Pancreas (tissue), 10 donors: ENCODE data around the gene ATP13A1. TPM values are rescaled to one million over a fixed set of nuclear protein-coding genes. Genes with fewer than 3 reads are reported as not detected.

Experiments used
- ATAC-seq, 4 donors: fragments of 200-7000 bp; cut with Tn5 transposase; one replicate each; pipeline versions ENCODE4 v1.8.0 to v1.9.1; 2020; ENCODE audit warnings: mild to moderate bottlenecking in 4 of 4, moderate library complexity in 4 of 4
- DNase-seq, 6 donors: peaks; one replicate each; pipeline ENCODE4 v3.0.0-alpha.2; 2020
- FAIRE-seq: peaks from 2 replicates; lab custom pipeline; 2012; peaks lifted over from hg19 to GRCh38; lab: Jason Lieb, UNC
- H3K27ac ChIP-seq, 4 donors: fragments of 200-600 bp; sonication (generic); 1 replicate in 3 of 4; 2 replicates in 1 of 4; pipeline versions ENCODE4 v1.5.0 to v1.8.0; 2020
- H3K27me3 ChIP-seq, 4 donors: fragments of 200-600 bp; one replicate each; pipeline ENCODE4 v1.8.0; 2021
- H3K36me3 ChIP-seq, 3 donors: fragments of 200-600 bp; sonication (generic) in 1 of 3; one replicate each; pipeline versions ENCODE4 v1.5.0 to v1.8.0; 2020 to 2021
- H3K4me1 ChIP-seq, 3 donors: fragments of 200-600 bp; one replicate each; pipeline ENCODE4 v1.8.0; 2021
- H3K4me3 ChIP-seq, 4 donors: fragments of 200-600 bp; sonication (generic) in 2 of 4; one replicate each; pipeline versions ENCODE4 v1.5.0 to v1.8.0; 2020 to 2021
- H3K9me3 ChIP-seq, 4 donors: fragments of 200-600 bp; one replicate each; pipeline ENCODE4 v1.8.0; 2021
- CTCF ChIP-seq, 4 donors: fragments of 200-600 bp; sonication (generic) in 3 of 4; IDR thresholded peaks; one replicate each; pipeline versions ENCODE4 v1.5.0 to v1.8.0; 2021; ENCODE audit warnings: antibody characterized with exemption in 4 of 4
- WGBS, 2 donors: extraction: QIAGEN DNeasy Blood & Tissue Kit; methylation state at CpG; one replicate each; pipeline ENCODE4 v1.1.7; 2013; 5-methylcytosine and 5-hydroxymethylcytosine counted together
- intact Hi-C, 3 donors: fragments of 100-400 bp; cut with DNase I; formaldehyde crosslinking; loops; one replicate each; pipeline versions ENCODE4 v1.11.1 to v1.14.2; 2022
- polyA plus RNA-seq, 2 donors: library from polyadenylated mRNA; stranded (reverse); fragments of 200-250 nt; gene quantifications; one replicate each; pipeline ENCODE4 v1.2.3, GENCODE V29; 2013
- total RNA-seq, 6 donors: library from RNA; stranded (reverse); fragmentation: NEBNext Ultra II Directional in 4 of 6; extraction: Animal tissue kit (Norgen Biotek cat#: 25700) in 4 of 6; gene quantifications; one replicate each; pipeline versions ENCODE4 v1.2.1 to v1.2.4, GENCODE V29; 2021 to 2023
- donor health status: healthy with polysubstance abuse.
- donor health status: DM: no; HTN: no; CAD: no; lungs with moderate emphysema.
- donor health status: DM: no; HTN: no; CAD: no.
- donor health status: control.
- donor health status: control.
- donor health status: Bipolar disorder and iron deficiency.
- donor health status: DM: yes; HTN: yes; CAD: no.
- donor health status: DM: no; HTN: no; CAD: no.
- donor health status: DM: no; HTN: no; CAD: no.
- donor health status: DM: yes; HTN: yes; CAD: no.

The ATP13A1 gene
- total and polyA plus RNA-seq, 8 donors, result 24.9 to 77.3 (median 36.1) TPM

GRCh38 chr19:19662871-19663255 is 613 bp downstream of the ATP13A1 start:
- H3K4me1 ChIP-seq, result peaks cover 0 to 15% (median 0%) of the 10 kb centered on the region in 3 donors
- TF ChIP-seq CTCF (IDR thresholded peaks at IDR 0.05), result no peak
- H3K27me3 ChIP-seq, result no peaks in the 10 kb centered on the region
- peak overlapping the region; percentile 73 to 90 (median 82) for H3K27ac ChIP-seq
- 3 to 4% methylated on average over 17 of the region's 17 CpGs for WGBS, 2 donors
- H3K4me3 ChIP-seq, result peak overlapping the region; percentile 97 to 100 (median 99)
- FAIRE-seq, result no peak
- no peak for ATAC-seq
- intact Hi-C loops, result no loop called here
- H3K9me3 ChIP-seq, result no peaks in the 10 kb centered on the region
- peaks cover 0 to 15% (median 8%) of the 10 kb centered on the region in 3 donors for H3K36me3 ChIP-seq
- no peak for DNase-seq

GRCh38 chr19:19662344-19662743 is 1.1 kb downstream of the ATP13A1 start:
- H3K4me1 ChIP-seq, result peaks cover 0 to 15% (median 0%) of the 10 kb centered on the region in 3 donors
- H3K27me3 ChIP-seq, result no peaks in the 10 kb centered on the region
- no peak overlapping the region for H3K27ac ChIP-seq
- FAIRE-seq (no peak), DNase-seq (peak in 1 of 6 donors; percentile 27), ATAC-seq (no peak)
- no peak for TF ChIP-seq CTCF (IDR thresholded peaks at IDR 0.05)
- intact Hi-C loops, result no loop called here
- WGBS, 2 donors, result 65 to 74% methylated on average over 8 of the region's 8 CpGs
- H3K9me3 ChIP-seq, result no peaks in the 10 kb centered on the region
- peak overlapping the region in 2 of 4 donors; percentile 97 to 100 for H3K4me3 ChIP-seq
- peaks cover 0 to 20% (median 11%) of the 10 kb centered on the region in 3 donors for H3K36me3 ChIP-seq

- WGBS, 2 donors, result 72 to 73% methylated on average over 18 of the region's 18 CpGs
- Histone ChIP-seq H3K27me3 (no peaks in the 10 kb centered on the region), H3K9me3 (no peaks in the 10 kb centered on the region), H3K36me3 (peaks cover 1 to 26% (median 15%) of the 10 kb centered on the region in 3 donors), H3K4me1 (peaks cover 0 to 15% (median 0%) of the 10 kb centered on the region in 3 donors), H3K27ac (no peak overlapping the region), H3K4me3 (peak overlapping the region in 1 of 4 donors; percentile 100)
- peak in 1 of 6 donors; percentile 33 for DNase-seq
- no peak for ATAC-seq
- FAIRE-seq, result no peak
- no peak for TF ChIP-seq CTCF (IDR thresholded peaks at IDR 0.05)
- intact Hi-C loops, result no loop called here
These were observed 1.7 kb downstream of the ATP13A1 start for GRCh38 chr19:19661675-19662251.

DNA sequence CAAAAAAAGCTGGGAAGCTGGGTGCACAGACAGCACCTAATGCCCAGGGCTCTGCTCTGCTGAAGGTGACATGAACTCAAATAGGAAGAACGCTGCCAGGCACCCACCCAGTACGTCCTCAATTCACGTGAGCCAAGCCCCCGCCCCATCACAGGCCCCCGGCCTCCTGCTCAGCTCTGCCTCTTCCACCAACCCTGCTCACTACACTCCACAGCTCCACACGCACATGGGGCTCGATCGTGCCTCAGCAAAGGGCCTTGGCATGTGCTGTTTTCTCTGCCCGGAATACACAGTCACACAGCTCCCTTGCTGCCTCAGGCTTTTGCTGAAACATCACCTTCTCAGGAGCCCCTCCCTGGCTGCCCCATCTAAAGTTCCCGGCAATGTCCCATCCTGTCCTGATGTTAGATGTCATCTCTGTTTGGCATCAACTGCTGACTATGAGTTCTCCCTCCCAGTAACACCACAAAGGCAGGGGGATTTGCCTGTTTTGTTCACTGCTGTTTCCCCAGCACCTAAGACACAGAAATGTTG is 2.3 kb downstream of the ATP13A1 start:
- intact Hi-C loops, result no loop called here
- peak in 1 of 6 donors; percentile 45 for DNase-seq
- no peaks in the 10 kb centered on the region for H3K27me3 ChIP-seq
- TF ChIP-seq CTCF (IDR thresholded peaks at IDR 0.05), result no peak
- WGBS, 2 donors, result 87 to 91% methylated on average over 10 of the region's 10 CpGs
- H3K9me3 ChIP-seq, result no peaks in the 10 kb centered on the region
- H3K4me3 ChIP-seq, result no peak overlapping the region
- H3K4me1 ChIP-seq, result peaks cover 0 to 15% (median 0%) of the 10 kb centered on the region in 3 donors
- H3K36me3 ChIP-seq, result peaks cover 3 to 31% (median 20%) of the 10 kb centered on the region in 3 donors
- no peak for ATAC-seq
- no peak overlapping the region for H3K27ac ChIP-seq
- FAIRE-seq, result no peak
